Measurements from ENCODE around the gene TULP1.
"Not testable (repeated sequence)": the region's sequence is repeated elsewhere in the genome, so short reads cannot be mapped to it uniquely, and the experiment has no call there.

The TULP1 gene

GRCh38 chr6:35522151-35522550 lies 9.5 kb upstream of the TULP1 start:
- DNase-seq (ENCODE audit: low read depth in 3 of 3, low spot score in 1 of 3): no peak

GRCh38 chr6:35521235-35521634 lies 8.5 kb upstream of the TULP1 start:
- no peak for DNase-seq (ENCODE audit: low read depth in 3 of 3, low spot score in 1 of 3)

- DNase-seq (ENCODE audit: low read depth in 3 of 3, low spot score in 1 of 3): no peak
Observed at GRCh38 chr6:35519313-35520015, 6.8 kb upstream of the TULP1 start.

DNA sequence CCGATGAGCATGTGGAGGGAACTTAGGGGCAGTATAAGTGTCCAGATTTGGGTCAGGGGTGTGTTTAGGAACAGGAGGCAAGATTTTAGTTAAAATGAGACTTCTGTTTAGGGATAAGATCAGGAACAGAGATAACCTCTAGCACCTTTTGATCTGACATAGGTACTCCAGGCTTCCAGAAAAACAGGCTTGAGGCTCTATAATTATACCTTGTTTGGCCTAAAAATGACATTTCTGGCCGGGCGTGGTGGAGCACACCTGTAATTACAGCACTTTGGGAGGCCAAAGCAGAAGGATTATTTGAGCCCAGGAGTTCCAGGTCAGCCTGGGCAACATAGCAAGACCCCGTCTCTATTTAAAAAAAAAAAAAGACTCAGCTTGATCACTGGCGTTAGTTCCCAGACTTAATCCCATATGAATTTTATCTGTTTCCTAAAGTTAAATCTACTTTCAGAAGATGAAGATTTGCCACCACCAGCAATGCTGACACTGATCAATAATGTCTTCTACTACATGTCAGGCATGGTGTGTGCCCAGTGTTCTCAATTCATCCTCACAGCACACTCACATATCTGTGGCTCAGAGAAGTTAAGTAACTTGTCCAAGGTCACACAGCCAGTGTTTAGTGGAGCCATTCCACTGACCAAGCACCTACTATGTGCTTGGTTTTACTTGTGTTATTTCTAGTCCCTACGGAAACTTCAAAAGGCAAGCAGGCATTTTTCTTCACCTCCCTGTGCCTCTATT lies 6.0 kb upstream of the TULP1 start:
- no peak for DNase-seq (ENCODE audit: low read depth in 3 of 3, low spot score in 1 of 3)

- DNase-seq (ENCODE audit: low read depth in 3 of 3, low spot score in 1 of 3): not testable (repeated sequence)
Observed at GRCh38 chr6:35517978-35518377, 5.3 kb upstream of the TULP1 start.

DNA sequence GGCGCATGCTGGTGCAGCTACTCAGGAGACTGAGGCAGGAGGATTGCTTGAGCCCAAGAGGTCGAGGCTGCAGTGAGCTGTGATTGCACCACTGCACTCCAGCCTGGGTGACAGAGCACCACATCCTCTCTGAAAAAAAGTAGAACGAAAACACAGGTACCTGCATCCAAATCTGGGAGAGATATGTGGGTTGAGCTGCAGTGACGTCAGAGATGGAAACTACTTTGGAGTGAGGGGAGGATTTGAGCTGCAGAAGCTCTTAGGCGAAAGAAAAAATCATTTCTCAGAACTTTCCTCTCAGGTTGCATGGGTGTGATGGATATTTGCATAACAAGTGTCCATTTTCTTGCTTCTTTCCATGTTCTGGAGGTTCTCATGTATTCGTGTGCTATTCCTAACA lies 4.0 kb upstream of the TULP1 start:
- no peak for DNase-seq (ENCODE audit: low read depth in 3 of 3, low spot score in 1 of 3)

DNA sequence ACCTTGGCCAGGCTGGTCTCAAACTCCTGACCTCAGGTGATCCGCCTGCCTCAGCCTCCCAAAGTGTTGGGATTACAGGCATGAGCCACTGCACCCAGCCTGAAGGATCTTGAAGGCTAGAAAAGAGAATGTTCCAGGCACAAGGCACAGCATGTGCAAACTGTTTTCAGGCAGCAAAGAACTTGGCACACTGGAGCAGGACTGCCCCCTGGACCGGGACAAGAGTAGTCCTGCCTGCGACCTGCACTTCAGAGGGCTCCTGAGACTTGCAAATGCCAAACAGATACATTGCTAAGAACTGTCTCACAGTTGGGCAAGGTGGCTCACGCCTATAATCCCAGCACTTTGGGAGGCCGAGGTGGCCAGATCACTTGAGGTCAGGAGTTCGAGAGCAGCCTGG lies 3.2 kb upstream of the TULP1 start:
- not testable (repeated sequence) for DNase-seq (ENCODE audit: low read depth in 3 of 3, low spot score in 1 of 3)

- DNase-seq (ENCODE audit: low read depth in 3 of 3, low spot score in 1 of 3): no peak
Observed at GRCh38 chr6:35514587-35514986, 1.9 kb upstream of the TULP1 start.

DNA sequence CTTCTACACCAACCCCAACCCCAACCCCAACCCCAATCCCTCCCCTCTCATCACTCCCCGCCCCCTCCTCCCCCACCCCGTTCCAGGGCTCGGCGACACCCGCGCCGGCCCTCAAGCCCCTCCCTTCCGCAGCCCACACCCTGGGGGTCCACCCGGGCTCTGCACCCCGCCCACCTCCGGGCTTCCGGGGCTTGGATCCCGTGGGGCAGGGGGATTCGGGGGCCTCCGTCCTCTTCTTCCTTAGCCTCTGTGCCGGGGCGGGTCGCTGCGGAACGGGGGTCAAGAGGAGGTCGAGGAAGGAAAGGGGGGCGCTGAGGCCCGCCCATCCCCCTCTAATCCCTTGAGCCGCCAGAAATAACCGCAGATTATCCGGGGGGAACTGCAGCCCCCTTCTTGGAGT lies 690 bp downstream of the TULP1 start:
- no peak for DNase-seq (ENCODE audit: low read depth in 3 of 3, low spot score in 1 of 3)

DNA sequence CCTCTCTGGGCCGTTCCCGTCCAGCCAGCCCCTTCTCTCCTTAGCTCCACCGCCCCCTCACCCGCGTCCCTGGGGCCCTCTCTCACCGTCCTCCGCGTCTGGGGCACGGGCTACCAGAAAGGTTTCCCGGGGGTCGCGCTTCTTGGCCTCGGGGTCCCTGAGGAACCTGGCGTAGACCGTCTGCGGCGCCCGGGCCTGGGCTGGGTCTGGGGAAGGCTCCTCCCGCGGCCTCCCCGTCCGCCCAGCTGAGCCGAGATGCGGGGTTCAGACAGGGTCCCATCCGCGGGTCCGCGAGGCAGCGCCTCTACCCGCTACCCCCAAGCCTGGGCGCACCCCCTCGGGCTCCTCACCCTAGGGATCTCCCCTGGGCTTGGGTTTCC lies 1.1 kb downstream of the TULP1 start:
- no peak for DNase-seq (ENCODE audit: low read depth in 3 of 3, low spot score in 1 of 3)

GRCh38 chr6:35510916-35511561 lies 1.7 kb downstream of the TULP1 start:
- DNase-seq (ENCODE audit: low read depth in 3 of 3, low spot score in 1 of 3): no peak

- no peak for DNase-seq (ENCODE audit: low read depth in 3 of 3, low spot score in 1 of 3)
Observed at GRCh38 chr6:35508542-35508941, 4.2 kb downstream of the TULP1 start.

GRCh38 chr6:35508027-35508426 lies 4.7 kb downstream of the TULP1 start:
- DNase-seq (ENCODE audit: low read depth in 3 of 3, low spot score in 1 of 3): no peak

DNA sequence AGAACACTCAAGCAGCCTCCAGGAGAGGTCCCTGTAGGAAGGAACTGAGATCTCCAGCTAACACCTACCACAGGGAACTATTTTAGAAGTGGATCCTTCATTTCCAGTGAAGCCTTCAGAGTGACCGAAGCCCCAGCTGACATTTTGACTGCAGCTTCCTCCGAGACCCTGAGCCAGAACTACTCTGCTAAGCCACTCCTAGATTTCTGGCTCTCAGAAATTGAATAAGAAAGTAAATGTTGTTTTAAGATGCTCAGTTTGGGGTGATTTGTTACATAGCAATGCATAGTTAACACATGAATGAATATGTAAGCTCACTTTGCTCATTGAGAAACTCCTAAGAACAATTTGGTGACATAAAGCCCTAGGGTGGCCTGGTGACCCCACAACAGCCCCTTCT lies 5.5 kb downstream of the TULP1 start:
- no peak for DNase-seq (ENCODE audit: low read depth in 3 of 3, low spot score in 1 of 3)

GRCh38 chr6:35506536-35506935 lies 6.2 kb downstream of the TULP1 start:
- DNase-seq (ENCODE audit: low read depth in 3 of 3, low spot score in 1 of 3): no peak

DNA sequence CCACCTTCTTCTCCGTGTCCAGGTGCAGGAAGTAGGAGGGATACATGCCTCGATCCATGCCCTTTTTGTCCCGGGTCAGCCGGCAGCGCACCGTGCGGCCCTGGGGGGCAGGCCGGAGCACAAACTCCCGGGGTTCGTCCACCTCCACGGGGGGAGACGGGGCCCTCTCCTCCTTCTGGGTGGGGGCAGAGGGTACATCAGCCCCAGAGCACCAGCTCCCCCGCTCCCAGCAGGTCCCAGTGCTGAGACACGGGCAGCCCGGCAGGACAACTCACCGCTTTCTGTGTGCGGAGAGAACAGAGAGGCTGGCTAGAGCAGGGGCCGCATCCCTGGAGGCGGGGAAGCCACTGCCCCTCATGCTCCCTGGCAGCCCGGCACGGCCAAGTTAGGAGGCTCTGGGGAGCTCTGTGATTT lies 6.7 kb downstream of the TULP1 start:
- DNase-seq (ENCODE audit: low read depth in 3 of 3, low spot score in 1 of 3): no peak

GRCh38 chr6:35503534-35503933 lies 9.2 kb downstream of the TULP1 start:
- DNase-seq (ENCODE audit: low read depth in 3 of 3, low spot score in 1 of 3): no peak

- no peak for DNase-seq (ENCODE audit: low read depth in 3 of 3, low spot score in 1 of 3)
Observed at GRCh38 chr6:35501784-35502183, 10.9 kb downstream of the TULP1 start.

- DNase-seq (ENCODE audit: low read depth in 3 of 3, low spot score in 1 of 3): no peak
Observed at GRCh38 chr6:35500782-35501181, 11.9 kb downstream of the TULP1 start.

- DNase-seq (ENCODE audit: low read depth in 3 of 3, low spot score in 1 of 3): no peak
Observed at GRCh38 chr6:35499372-35499771, 13.3 kb downstream of the TULP1 start.

DNA sequence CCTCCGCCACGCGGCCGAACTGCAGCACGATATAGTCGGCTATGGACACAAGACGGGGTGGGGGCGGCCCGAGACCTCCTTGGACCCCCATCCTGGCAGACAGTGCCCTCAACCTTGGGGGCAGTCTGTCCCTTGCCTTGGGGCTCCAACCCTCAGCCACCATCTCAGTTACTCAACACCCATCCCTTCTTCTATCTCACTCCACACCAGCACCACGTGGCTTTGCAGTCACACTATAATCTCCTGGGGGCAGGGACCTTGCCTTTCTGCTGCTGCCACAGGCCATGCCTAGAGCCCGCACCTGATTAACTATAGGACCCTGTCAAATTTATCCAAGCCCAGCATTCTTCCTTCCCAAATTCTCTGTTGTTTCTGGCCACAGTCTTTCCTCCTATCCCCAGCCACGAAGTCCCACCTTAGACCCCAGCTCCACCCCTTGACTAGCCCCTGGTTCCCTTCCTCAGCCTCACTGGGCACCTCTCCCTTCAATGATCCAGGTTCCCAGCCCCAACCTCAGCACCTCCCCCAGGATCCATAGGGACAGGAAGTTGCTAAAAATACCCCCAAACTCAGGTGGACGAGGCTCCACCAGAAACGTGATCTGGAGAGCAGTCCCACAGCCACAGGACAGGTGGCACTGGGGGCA lies 14.2 kb downstream of the TULP1 start:
- no peak for DNase-seq (ENCODE audit: low read depth in 3 of 3, low spot score in 1 of 3)

Data from stimulated activated CD4-positive, alpha-beta T cell treated with anti-CD3 and anti-CD28 coated beads, TNF-alpha, amount 100 ng/mL, for 1 hour (primary cell).